Measurements from ENCODE around the gene SLC24A3.

SLC24A3 gene

GRCh38 chr20:19594896-19595295 is 382.5 kb downstream of the SLC24A3 start:
- no peak for DNase-seq (ENCODE audit: low read depth in 2 of 2)

- no peak for DNase-seq (ENCODE audit: low read depth in 2 of 2)
These were observed 385.8 kb downstream of the SLC24A3 start for GRCh38 chr20:19598117-19598850.

DNA sequence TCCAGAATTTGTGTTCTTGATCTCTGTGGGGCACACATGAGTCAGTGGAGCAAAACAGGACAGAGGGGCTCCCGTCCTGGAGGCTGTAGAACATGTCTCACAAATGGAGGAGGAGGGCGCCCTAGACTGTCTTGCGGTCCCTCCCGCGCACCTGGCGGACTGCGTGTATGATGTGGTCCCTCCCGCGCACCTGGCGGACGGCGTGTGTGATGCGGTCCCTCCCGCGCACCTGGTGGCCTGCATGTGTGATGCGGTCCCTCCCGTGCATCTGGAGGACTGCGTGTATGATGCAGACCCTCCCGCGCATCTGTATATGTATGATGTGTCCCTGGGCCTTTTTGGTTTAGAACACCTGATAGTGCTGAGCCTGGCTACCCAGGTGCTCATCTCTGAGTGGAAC is 386.8 kb downstream of the SLC24A3 start:
- no peak for DNase-seq (ENCODE audit: low read depth in 2 of 2)

DNA sequence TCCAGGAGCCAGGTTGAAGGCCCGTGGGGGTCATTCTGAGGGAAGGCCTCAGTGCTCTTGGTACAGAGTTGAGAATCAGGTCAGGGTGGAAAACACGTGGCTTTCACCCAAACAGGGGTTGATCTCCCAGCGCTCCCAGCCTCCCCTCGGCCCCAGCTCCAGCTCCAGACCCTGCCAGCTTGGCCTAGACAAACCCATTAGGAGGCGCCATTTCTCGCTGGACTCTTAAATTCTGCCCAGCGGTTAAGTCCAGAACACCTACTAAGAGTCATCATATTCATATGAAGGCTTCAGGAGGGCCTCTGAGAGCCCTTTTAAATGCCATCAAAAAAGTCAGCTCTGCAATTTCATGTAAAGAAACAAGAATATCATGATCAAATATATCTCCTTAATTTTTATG is 387.6 kb downstream of the SLC24A3 start:
- DNase-seq (ENCODE audit: low read depth in 2 of 2) = no peak

DNA sequence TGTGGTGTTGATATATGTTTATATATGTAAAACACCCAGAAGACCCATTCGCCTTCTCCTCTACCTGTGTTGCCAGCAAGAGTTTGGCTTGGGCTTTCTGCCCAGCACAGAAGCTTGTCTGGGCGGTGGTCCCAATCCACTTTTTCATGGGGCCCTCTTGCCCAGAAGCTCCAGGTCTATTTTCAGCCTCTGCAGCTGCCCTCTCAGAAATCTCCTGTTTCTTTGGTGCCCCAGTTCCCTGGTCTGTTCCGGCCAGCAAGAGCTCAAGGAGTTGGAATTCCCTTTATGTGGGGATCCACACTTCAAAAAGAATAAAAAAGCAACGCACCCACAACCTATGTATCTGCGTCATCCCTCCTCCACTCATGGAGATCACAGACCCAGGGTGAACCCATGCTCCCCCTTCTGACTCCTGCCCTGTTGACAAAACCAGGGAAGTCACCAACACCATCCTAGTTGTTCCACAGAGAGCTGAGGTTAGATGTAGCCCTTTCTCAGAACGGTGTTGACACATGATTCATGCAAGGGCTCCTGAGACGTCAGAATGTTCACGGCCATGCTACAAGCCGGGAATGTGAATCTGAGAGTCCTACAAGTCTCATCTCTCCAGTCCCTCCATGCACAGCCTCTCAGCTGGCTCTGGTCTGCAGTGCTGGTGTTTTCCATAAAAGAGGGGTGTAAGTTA is 388.8 kb downstream of the SLC24A3 start:
- no peak for DNase-seq (ENCODE audit: low read depth in 2 of 2)

DNA sequence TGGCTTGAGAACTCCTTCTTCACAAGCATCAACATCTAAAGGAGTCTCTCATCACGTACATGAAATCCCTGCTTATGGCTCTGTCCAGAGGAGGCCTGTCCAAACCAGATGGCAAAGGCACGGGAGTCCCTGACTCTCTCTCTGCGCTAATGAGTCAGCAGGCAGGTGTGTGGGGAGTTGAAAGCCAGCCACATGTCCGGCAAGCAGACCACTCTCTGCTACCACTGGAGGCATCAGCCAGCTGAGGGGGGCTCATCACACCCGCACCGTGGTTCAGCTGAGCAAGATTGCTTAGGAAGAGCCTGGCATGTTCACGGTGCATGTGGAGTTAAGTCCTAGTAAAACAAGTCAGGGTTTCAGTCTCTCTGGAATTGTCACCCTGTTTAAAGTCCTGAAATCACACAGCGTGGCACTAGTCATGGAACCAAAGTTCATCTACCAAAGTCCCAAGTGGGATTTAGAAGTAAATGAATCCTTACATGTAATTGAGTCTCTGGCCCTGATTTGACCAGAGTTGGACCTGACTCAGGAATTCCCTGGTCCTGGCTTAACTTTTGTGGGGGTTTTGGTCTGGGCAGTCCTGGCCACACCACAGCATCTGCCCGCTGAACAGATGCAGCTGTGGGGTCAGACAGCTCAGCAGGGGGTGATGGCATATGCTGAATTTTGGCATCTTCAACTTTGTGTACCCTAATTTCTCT is 390.4 kb downstream of the SLC24A3 start:
- DNase-seq (ENCODE audit: low read depth in 2 of 2) = no peak

GRCh38 chr20:19603376-19603750 is 390.9 kb downstream of the SLC24A3 start:
- no peak for DNase-seq (ENCODE audit: low read depth in 2 of 2)

- DNase-seq (ENCODE audit: low read depth in 2 of 2) = no peak
These were observed 393.5 kb downstream of the SLC24A3 start for GRCh38 chr20:19605786-19606485.

DNA sequence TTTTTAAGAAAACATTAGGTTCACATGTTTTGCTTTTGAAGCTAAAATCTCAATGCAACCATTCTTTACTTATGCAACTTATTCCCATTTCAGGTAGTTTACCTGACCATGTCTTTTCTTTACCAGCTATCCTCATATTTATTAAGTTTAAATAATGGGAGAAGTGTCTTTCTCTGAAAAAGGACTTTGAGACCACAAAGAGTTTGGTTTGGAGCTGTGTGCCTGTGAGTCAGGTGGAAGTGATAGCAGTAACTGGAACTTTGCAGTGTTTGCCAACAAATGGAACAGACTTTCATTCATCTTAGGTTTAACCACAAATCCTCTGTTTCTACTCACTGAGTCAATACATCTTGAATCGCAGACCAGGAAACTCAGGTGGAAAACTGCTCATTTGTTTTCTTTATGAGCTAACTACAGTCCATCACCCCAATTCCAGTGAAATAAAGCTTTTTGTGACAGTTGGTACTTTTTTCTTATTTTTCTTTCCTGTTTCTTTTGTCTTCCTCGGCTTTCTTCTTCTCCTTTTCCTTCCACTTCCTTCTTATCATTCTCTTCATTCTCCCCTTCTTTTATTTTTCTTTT is 397.3 kb downstream of the SLC24A3 start:
- DNase-seq (ENCODE audit: low read depth in 2 of 2) = no peak

- no peak for DNase-seq (ENCODE audit: low read depth in 2 of 2)
These were observed 403.2 kb downstream of the SLC24A3 start for GRCh38 chr20:19615629-19616028.

DNA sequence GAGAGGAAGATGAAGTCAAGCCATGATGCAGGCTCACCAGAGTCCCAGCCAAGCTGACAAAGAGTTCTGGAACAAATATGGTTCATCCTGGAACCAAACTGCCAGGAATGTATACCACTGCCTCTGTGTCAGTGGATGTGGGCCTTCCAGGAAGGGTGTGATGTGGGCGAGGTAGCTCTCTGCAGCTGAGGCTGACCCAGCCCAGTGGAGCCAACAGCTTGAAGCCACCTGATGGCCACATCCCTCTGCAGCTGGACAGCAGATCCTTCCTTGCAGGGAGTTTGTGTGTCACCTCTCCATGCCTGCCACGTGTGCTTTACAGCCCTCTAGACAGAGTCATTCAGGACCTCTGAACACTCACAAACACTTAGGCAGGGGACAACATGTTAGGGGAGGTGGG is 403.6 kb downstream of the SLC24A3 start:
- DNase-seq (ENCODE audit: low read depth in 2 of 2) = no peak

DNA sequence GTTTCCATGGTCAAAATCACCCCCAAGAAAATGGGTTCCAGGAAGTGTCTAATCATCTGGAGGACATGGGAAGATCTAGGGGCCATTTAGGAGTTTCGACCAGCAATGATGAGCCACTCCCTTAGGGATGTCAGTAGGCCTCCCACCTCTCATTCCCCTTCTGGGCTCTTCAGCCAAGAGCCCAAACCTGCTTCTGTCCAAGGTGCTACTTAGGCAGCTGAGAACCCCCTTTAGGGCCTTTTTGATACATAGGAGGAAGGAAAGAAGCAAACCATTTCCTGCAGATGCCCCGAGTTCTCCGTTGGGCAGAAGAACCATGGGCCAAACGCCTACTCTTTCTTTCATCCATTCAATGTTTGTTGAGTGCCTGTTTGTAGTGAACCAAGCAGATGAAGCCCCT is 404.2 kb downstream of the SLC24A3 start:
- DNase-seq (ENCODE audit: low read depth in 2 of 2) = no peak

- no peak for DNase-seq (ENCODE audit: low read depth in 2 of 2)
These were observed 404.8 kb downstream of the SLC24A3 start for GRCh38 chr20:19617256-19617655.

GRCh38 chr20:19618711-19619110 is 406.3 kb downstream of the SLC24A3 start:
- no peak for DNase-seq (ENCODE audit: low read depth in 2 of 2)

GRCh38 chr20:19619904-19620430 is 407.5 kb downstream of the SLC24A3 start:
- no peak for DNase-seq (ENCODE audit: low read depth in 2 of 2)

GRCh38 chr20:19620446-19620845 is 408.0 kb downstream of the SLC24A3 start:
- no peak for DNase-seq (ENCODE audit: low read depth in 2 of 2)

- no peak for DNase-seq (ENCODE audit: low read depth in 2 of 2)
These were observed 408.6 kb downstream of the SLC24A3 start for GRCh38 chr20:19621072-19621471.

DNA sequence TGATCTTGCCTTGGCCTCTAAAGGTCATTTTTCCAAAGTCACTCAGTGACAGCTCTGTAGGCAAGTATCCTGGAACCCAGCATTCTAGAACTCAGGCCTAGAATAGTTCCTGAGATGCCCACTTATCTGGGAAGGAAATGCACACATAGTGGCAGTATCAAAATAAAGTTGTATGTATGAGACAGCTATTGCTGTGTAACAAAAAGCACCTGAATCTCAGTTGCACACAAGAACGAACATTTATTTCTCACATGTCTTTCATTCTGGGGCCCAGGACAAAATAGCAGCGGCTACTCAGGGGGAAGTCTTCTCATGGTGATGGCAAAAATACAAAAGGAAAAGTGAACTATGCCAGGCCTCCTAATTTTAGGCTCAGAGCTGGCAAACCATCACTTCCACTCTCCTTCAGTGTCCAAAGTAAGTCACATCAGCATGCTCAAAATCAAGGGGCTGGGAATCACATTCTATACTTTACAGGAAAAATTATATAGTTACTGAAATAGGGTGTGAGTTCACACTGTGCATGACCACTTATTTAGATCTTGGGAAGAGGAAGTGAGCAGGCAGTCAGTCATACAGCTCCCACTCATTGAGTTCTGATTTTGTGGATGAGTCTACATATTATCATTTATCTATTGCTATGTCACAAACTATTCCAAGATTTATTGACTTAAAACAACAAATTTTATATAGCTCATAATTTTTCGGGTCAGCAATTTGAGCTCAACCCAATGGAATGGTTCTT is 412.0 kb downstream of the SLC24A3 start:
- no peak for DNase-seq (ENCODE audit: low read depth in 2 of 2)

DNA sequence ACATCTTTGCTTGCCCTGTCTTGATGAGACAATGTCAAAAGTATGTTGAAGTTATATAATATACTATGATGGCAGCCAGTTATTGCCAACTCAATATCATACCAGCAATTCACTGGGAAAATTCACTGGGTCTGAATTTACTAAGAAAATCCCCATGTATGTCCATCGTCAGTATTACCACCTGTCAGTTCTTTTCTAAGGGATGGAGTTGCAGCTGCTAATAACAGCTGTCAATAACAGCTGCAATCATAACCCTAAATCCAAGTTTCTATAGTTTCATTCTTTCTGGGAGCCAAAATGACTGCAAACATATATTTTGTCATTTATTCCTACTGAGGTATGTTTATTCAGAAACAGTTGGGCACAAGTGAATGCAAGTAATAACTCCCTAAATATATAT is 413.0 kb downstream of the SLC24A3 start:
- no peak for DNase-seq (ENCODE audit: low read depth in 2 of 2)

- no peak for DNase-seq (ENCODE audit: low read depth in 2 of 2)
These were observed 414.5 kb downstream of the SLC24A3 start for GRCh38 chr20:19626896-19627295.

GRCh38 chr20:19628570-19629134 is 416.2 kb downstream of the SLC24A3 start:
- peak in 1 of 2 donors; percentile 20 for DNase-seq (ENCODE audit: low read depth in 2 of 2)

All from stimulated activated CD4-positive, alpha-beta T cell treated with anti-CD3 and anti-CD28 coated beads, Interleukin-1b, Interleukin-23, amount 100 ng/mL, for 4 hours (primary cell).